ENCODE results near the gene APC. TPM values are rescaled to one million over a fixed set of nuclear protein-coding genes. Genes with fewer than 3 reads are reported as not detected.
A peak's percentile ranks its signal among the peaks of the same experiment; 100 is the strongest.

The APC gene
- total and polyA plus RNA-seq, 8 donors, result 4.2 to 24.0 (median 14.7) TPM

DNA sequence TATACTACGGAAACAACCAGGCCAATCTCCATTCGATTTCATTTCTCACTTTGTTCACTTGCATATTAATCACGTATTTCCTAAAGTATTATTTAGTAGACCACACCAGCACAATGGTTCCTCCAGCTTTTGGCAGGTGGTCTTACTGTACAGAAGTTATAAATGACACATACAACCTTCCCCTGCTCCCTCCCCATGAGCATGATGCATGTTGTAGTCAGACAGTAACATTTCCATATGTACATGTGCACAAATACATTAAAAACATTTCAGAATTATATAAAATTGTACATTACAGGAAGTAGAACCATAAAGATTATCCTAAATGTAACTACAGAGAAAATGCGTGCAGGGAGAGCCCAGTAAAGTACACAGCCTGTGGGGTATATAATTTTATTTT lies 140.4 kb downstream of the APC start:
- no peak for FAIRE-seq
- peaks cover 0 to 26% (median 6%) of the 10 kb centered on the region in 3 donors for H3K36me3 ChIP-seq

DNA sequence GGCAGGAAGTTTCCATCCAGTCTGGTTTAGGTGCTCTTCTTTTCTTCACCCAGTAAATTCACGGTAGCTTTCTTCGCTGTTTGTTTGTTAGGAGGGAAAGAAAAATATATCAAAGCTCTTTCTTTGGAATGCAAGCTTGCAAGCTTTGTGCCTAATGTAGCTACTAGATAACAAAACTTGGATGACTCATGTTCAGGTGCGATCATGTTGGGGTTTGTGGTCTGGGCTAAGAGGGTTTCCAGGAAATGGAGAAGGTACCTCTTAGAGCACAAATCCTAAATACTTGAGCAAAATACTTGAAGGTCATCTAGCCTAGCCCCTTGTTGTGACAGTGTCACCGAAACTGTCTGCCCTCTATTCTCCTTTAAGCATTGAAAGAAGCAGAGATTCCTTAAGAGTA lies 141.1 kb downstream of the APC start:
- no peak for DNase-seq
- H3K27ac ChIP-seq, result peak overlapping the region in 1 of 4 donors; percentile 28
- H3K9me3 ChIP-seq, result no peaks in the 10 kb centered on the region
- H3K36me3 ChIP-seq, result peaks cover 0 to 27% (median 6%) of the 10 kb centered on the region in 3 donors
- no peaks in the 10 kb centered on the region for H3K27me3 ChIP-seq
- FAIRE-seq, result no peak
- H3K4me3 ChIP-seq, result no peak overlapping the region
- peaks cover 0 to 7% (median 0%) of the 10 kb centered on the region in 3 donors for H3K4me1 ChIP-seq
- intact Hi-C loops (cut with DNase I), result no loop called here
- WGBS, 2 donors, result 61 to 65% methylated on average over 4 of the region's 4 CpGs
- TF ChIP-seq, protein P1, sequence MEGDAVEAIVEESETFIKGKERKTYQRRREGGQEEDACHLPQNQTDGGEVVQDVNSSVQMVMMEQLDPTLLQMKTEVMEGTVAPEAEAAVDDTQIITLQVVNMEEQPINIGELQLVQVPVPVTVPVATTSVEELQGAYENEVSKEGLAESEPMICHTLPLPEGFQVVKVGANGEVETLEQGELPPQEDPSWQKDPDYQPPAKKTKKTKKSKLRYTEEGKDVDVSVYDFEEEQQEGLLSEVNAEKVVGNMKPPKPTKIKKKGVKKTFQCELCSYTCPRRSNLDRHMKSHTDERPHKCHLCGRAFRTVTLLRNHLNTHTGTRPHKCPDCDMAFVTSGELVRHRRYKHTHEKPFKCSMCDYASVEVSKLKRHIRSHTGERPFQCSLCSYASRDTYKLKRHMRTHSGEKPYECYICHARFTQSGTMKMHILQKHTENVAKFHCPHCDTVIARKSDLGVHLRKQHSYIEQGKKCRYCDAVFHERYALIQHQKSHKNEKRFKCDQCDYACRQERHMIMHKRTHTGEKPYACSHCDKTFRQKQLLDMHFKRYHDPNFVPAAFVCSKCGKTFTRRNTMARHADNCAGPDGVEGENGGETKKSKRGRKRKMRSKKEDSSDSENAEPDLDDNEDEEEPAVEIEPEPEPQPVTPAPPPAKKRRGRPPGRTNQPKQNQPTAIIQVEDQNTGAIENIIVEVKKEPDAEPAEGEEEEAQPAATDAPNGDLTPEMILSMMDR (IDR thresholded peaks at IDR 0.05), result no peak
- peak; percentile 22 to 63 (median 46) for ATAC-seq

More for the DNA sequence above, 140.4 kb downstream of the APC start:
- ATAC-seq (no peak), DNase-seq (no peak)
- 50 to 89% methylated on average over 4 of the region's 4 CpGs for WGBS, 2 donors
- peaks cover 0 to 7% (median 0%) of the 10 kb centered on the region in 3 donors for H3K4me1 ChIP-seq
- no peaks in the 10 kb centered on the region for H3K27me3 ChIP-seq
- TF ChIP-seq, protein P1 (IDR thresholded peaks at IDR 0.05), result no peak
- H3K4me3 ChIP-seq, result no peak overlapping the region
- intact Hi-C loops (cut with DNase I), result no loop called here
- H3K9me3 ChIP-seq, result no peaks in the 10 kb centered on the region
- no peak overlapping the region for H3K27ac ChIP-seq

DNA sequence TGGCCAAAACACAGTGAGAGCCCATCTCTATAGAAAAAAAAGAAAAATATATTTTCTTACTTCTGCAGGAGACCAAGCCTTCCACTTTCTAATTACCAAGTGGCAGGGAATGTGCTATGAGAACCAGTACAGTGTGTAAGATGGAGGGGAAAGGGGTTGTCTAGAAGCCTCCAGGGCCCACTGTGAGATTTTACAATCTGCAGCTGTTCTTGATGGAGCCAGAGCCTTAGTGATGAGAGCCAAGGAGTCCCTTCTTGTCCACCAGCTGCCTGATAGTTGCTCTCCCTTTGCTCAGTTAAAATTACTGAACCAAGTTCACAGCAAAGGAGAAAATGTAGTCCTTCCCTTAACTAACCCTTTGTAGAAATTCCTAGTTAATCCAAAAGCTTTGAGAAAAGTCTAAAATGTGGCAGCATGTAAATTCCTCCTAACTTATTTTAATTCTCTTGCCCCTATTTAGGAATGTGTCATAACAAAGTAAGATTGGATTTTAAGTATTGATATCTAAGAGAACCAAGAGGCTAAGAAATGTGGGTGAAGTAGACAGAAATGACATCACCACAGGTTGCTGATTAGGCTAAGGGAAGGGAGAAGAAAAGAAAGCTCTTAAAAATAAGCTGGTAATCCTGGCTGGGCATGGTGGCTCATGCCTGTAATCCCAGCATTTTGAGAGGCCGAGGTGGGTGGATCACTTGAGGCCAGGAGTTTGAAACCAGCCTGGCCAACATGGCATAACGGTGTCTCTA lies 142.7 kb downstream of the APC start:
- FAIRE-seq, result no peak
- H3K27me3 ChIP-seq, result no peaks in the 10 kb centered on the region
- H3K4me1 ChIP-seq, result peaks cover 0 to 10% (median 9%) of the 10 kb centered on the region in 3 donors
- H3K27ac ChIP-seq, result peak overlapping the region in 1 of 4 donors; percentile 4
- no peak for ATAC-seq
- H3K4me3 ChIP-seq, result no peak overlapping the region
- H3K9me3 ChIP-seq, result no peaks in the 10 kb centered on the region
- intact Hi-C loops (cut with DNase I), result no loop called here
- no peak for DNase-seq
- 94 to 95% methylated on average over 2 of the region's 2 CpGs for WGBS, 2 donors
- peaks cover 0 to 36% (median 6%) of the 10 kb centered on the region in 3 donors for H3K36me3 ChIP-seq
- TF ChIP-seq, protein P1 (IDR thresholded peaks at IDR 0.05), result no peak

DNA sequence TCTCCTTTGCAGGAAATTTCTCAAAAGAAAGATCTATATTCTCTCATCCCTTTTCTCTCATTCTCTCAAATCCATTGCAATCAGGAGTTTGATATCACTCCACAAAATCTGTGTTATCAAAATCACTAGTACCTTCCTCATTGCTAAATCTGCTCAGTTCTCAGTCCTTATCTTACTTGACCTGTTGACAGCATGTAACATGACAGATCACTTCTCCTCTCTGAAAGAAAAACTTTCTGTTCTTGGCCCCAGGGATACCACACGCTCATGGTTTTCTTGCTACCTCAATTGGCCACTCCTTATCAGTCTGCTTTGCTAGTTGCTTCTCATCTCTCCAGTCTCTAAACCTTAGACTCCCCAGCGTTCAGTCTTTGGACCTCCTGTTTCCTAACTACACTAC lies 145.5 kb downstream of the APC start:
- no peak for ATAC-seq
- FAIRE-seq, result no peak
- Histone ChIP-seq H3K27me3 (no peaks in the 10 kb centered on the region), H3K27ac (no peak overlapping the region), H3K4me1 (peaks cover 0 to 16% (median 10%) of the 10 kb centered on the region in 3 donors), H3K4me3 (no peak overlapping the region), H3K9me3 (no peaks in the 10 kb centered on the region), H3K36me3 (peaks cover 0 to 56% (median 17%) of the 10 kb centered on the region in 3 donors)
- intact Hi-C loops (cut with DNase I), result no loop called here
- WGBS, 2 donors, result 71 to 73% methylated on average over 2 of the region's 2 CpGs
- TF ChIP-seq, protein P1 (IDR thresholded peaks at IDR 0.05), result no peak
- DNase-seq, result no peak

DNA sequence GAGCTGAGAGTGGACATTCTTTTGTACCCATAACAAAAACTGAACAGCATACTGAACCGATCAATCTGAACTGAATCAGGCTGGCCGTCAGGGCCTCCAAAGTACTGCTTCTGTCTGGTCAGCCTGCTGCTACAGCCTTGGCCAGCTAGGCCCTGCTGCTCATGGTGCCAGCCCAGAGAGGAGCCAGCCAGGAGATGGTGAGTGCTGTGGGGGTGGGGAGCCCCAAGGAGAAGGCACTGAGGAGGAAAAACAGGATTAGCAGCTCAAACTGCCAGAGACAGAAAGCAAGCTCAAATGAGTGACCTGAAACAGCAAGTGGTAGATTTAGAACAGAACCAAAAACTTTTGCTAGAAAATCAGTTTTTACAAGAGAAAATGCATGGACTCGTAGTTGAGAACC lies 147.3 kb downstream of the APC start:
- ATAC-seq (peak; percentile 56 to 87 (median 68)), FAIRE-seq (no peak), DNase-seq (peak in 5 of 6 donors; percentile 36 to 55 (median 40))
- Histone ChIP-seq H3K9me3 (no peaks in the 10 kb centered on the region), H3K4me3 (no peak overlapping the region), H3K27ac (no peak overlapping the region), H3K27me3 (no peaks in the 10 kb centered on the region), H3K36me3 (peaks cover 0 to 38% (median 17%) of the 10 kb centered on the region in 3 donors), H3K4me1 (peaks cover 0 to 11% (median 10%) of the 10 kb centered on the region in 3 donors)
- TF ChIP-seq, protein P1 (IDR thresholded peaks at IDR 0.05), result no peak
- WGBS, 2 donors, result 45 to 49% methylated on average over 3 of the region's 3 CpGs
- intact Hi-C loops (cut with DNase I), result no loop called here

All from pancreas (tissue), 10 donors.